KMS-11 (cell line): ENCODE measurements around the gene PCED1B.

Source experiments
- H2AFZ ChIP-seq: fragments of 200-600 bp; sonication (generic); 2 replicates; pipeline ENCODE4 v1.6.1; 2016; ENCODE audit warnings: antibody characterized with exemption, mixed run types, low read depth
- H3K27ac ChIP-seq: fragments of 200-600 bp; sonication (generic); 2 replicates; pipeline ENCODE4 v1.6.1; 2016; ENCODE audit warnings: mild to moderate bottlenecking, mixed run types
- H3K27me3 ChIP-seq: fragments of 200-600 bp; sonication (generic); 2 replicates; pipeline ENCODE4 v1.6.1; 2017; ENCODE audit warnings: mild to moderate bottlenecking, low read depth, mixed run types, moderate library complexity; ENCODE audit not compliant: insufficient read depth
- H3K36me3 ChIP-seq: fragments of 200-600 bp; sonication (generic); 2 replicates; pipeline ENCODE4 v1.6.1; 2017; ENCODE audit warnings: mild to moderate bottlenecking, mixed run types; ENCODE audit not compliant: insufficient read depth
- H3K4me1 ChIP-seq: fragments of 200-600 bp; sonication (generic); 2 replicates; pipeline ENCODE4 v1.6.1; 2016; ENCODE audit warnings: mild to moderate bottlenecking, low read depth, mixed run types; ENCODE audit not compliant: poor library complexity, severe bottlenecking
- H3K4me2 ChIP-seq: fragments of 200-600 bp; sonication (generic); 2 replicates; pipeline ENCODE4 v1.7.0; 2016; ENCODE audit warnings: mild to moderate bottlenecking, mixed run types
- H3K4me3 ChIP-seq: fragments of 200-600 bp; sonication (generic); IDR thresholded peaks from 2 replicates; pipeline ENCODE4 v1.6.1; 2017; ENCODE audit warnings: low read depth, low read length, mixed read lengths; ENCODE audit not compliant: insufficient read depth
- H3K79me2 ChIP-seq: fragments of 200-600 bp; sonication (generic); 2 replicates; pipeline ENCODE4 v1.6.1; 2016; ENCODE audit warnings: low read depth, mixed run types; ENCODE audit not compliant: insufficient read depth
- H3K9ac ChIP-seq: fragments of 200-600 bp; sonication (generic); 2 replicates; pipeline ENCODE4 v1.6.1; 2016; ENCODE audit warnings: mild to moderate bottlenecking, mixed run types
- H4K20me1 ChIP-seq: fragments of 200-600 bp; sonication (generic); 2 replicates; pipeline ENCODE4 v1.6.1; 2016; ENCODE audit warnings: mild to moderate bottlenecking, mixed run types; ENCODE audit not compliant: insufficient read depth
- TF ChIP-seq, protein P1 (sequence below): fragments of 200-600 bp; sonication (generic); conservative IDR thresholded peaks from 2 replicates; pipeline ENCODE4 v1.6.1; 2017; ENCODE audit warnings: low read depth, mild to moderate bottlenecking, antibody characterized with exemption, low read length, moderate library complexity, mixed read lengths

PCED1B gene

DNA sequence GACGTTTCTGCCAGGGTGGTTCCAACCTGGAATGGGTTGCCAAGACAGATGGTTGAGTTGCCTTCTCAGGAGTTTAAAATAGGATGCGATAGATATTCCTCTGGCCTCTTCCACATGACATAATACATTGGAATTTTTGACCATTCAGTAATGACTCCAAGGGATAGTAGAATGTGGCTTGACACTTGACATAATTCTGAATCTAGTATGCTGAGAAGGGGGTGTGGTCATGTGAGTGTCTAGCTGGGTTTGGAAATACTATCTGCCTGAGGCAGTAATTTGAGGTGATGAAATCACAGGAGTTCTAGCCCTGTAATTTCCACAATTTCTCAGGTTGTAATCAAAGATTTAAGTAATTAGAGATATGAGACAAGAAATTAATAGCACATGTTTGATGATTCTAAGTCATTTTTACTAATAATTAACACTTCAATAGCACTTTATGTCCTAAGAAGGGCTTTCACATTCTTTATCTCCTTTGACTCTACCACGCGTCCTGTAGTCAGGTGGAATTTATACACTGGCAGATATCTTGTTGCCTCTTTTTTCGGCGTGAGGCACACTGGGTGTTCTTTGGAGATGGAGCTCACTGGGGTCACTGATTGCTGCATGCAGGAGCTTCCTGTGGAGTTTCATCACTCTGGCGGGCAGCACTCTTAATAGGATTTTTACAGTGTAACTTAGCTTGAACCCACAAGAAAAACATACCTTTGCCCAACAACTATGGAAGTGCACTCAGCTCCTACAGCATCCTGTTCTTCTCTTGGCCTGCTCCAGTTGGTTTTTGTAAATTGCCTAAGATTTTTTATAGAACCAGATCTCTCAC lies 3.6 kb downstream of the PCED1B start:
- H3K36me3 ChIP-seq: no peaks in the 10 kb centered on the region
- no peak overlapping the region for H3K27ac ChIP-seq
- H2AFZ ChIP-seq: no peak overlapping the region
- no peaks in the 10 kb centered on the region for H3K27me3 ChIP-seq
- H3K4me2 ChIP-seq: no peak overlapping the region
- TF ChIP-seq, protein P1, sequence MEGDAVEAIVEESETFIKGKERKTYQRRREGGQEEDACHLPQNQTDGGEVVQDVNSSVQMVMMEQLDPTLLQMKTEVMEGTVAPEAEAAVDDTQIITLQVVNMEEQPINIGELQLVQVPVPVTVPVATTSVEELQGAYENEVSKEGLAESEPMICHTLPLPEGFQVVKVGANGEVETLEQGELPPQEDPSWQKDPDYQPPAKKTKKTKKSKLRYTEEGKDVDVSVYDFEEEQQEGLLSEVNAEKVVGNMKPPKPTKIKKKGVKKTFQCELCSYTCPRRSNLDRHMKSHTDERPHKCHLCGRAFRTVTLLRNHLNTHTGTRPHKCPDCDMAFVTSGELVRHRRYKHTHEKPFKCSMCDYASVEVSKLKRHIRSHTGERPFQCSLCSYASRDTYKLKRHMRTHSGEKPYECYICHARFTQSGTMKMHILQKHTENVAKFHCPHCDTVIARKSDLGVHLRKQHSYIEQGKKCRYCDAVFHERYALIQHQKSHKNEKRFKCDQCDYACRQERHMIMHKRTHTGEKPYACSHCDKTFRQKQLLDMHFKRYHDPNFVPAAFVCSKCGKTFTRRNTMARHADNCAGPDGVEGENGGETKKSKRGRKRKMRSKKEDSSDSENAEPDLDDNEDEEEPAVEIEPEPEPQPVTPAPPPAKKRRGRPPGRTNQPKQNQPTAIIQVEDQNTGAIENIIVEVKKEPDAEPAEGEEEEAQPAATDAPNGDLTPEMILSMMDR: no peak
- no peak overlapping the region for H3K4me3 ChIP-seq
- no peak overlapping the region for H3K9ac ChIP-seq
- no peaks in the 10 kb centered on the region for H3K79me2 ChIP-seq
- H3K4me1 ChIP-seq: no peaks in the 10 kb centered on the region
- no peaks in the 10 kb centered on the region for H4K20me1 ChIP-seq

DNA sequence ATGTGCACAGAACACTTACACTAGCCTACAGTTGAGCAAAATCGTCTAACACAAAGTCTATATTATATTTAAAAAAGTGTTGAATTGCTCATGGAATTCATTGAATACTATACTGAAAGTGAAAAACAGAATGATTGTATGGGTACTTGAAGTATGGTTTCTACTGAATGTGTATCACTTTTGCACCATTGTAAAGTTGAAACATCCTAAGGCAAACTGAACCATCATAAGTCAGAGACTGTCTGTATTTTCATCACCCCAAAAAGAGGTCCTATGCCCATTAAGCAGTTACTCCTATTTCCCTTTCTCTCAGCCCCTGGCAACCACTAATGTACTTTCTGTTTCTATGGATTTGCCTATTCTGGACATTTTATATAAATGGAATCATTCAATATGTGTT lies 4.8 kb downstream of the PCED1B start:
- no peak overlapping the region for H3K27ac ChIP-seq
- H3K9ac ChIP-seq: no peak overlapping the region
- no peak overlapping the region for H3K4me2 ChIP-seq
- H3K79me2 ChIP-seq: no peaks in the 10 kb centered on the region
- H3K36me3 ChIP-seq: no peaks in the 10 kb centered on the region
- no peaks in the 10 kb centered on the region for H3K4me1 ChIP-seq
- H3K4me3 ChIP-seq: no peak overlapping the region
- no peaks in the 10 kb centered on the region for H3K27me3 ChIP-seq
- TF ChIP-seq, protein P1: no peak
- H2AFZ ChIP-seq: no peak overlapping the region
- H4K20me1 ChIP-seq: no peaks in the 10 kb centered on the region

DNA sequence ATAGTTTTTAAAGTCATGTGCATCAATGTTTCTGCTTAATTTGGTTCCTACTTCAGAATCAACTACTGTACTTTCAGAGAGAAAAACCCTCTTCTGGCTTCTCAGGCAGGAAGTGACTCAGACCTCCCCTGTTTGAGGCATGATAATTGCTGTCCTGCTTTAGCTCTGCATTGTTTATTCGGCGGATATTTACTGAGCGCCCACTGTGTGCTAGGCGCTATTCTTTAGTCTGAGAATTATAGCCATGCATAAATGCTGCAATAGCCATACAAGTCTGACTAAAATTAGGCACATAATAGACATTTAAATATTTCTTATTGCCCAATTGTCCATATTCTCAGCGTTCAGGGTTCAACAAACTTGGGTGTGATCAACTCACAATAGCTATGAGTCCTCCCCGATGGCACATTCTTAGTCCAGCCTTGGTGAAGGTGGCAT lies 6.4 kb downstream of the PCED1B start:
- no peak overlapping the region for H3K27ac ChIP-seq

DNA sequence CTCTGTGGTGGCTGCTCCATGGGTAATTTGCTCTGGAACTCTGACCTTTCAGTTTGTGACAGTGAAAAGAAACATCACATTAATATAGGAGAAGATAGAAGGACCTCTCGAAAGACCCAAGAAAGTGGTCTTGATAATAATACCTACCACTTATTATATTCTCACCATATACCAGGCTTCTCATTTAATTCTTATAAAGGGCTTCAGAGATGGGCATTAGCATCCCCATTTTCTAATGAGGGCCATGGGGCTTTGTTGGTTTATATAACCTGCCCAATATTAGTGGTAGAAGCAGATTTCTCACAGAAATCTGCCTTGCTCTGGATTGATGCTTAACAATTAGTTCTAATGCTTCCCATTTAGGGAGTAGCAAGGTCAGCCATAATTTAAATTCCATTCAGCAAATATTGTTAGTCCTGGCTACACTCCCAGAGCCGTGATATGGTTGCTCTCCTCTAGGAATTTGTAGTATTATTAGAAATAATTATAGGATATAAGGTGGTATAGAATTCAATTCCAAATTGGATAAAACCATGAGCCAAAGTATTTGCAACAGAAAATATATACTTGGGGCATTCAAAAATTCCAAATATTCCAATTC lies 7.8 kb downstream of the PCED1B start:
- Histone ChIP-seq H3K27ac (no peak overlapping the region), H4K20me1 (no peaks in the 10 kb centered on the region), H3K27me3 (no peaks in the 10 kb centered on the region), H3K4me1 (no peaks in the 10 kb centered on the region), H3K79me2 (no peaks in the 10 kb centered on the region), H3K9ac (no peak overlapping the region), H3K4me3 (no peak overlapping the region), H2AFZ (no peak overlapping the region), H3K36me3 (no peaks in the 10 kb centered on the region), H3K4me2 (no peak overlapping the region)
- TF ChIP-seq, protein P1: no peak

More for the DNA sequence above, 6.4 kb downstream of the PCED1B start:
- H3K4me2 ChIP-seq: no peak overlapping the region
- H3K79me2 ChIP-seq: no peaks in the 10 kb centered on the region
- no peaks in the 10 kb centered on the region for H3K36me3 ChIP-seq
- no peaks in the 10 kb centered on the region for H3K4me1 ChIP-seq
- no peaks in the 10 kb centered on the region for H3K27me3 ChIP-seq
- H3K9ac ChIP-seq: no peak overlapping the region
- TF ChIP-seq, protein P1: no peak
- H3K4me3 ChIP-seq: no peak overlapping the region
- no peaks in the 10 kb centered on the region for H4K20me1 ChIP-seq
- no peak overlapping the region for H2AFZ ChIP-seq
